IMR-90 (cell line): Measurements from ENCODE around the gene BRCA2. TPM values are rescaled to one million over a fixed set of nuclear protein-coding genes. Genes with fewer than 3 reads are reported as not detected.

Experiments used
- ATAC-seq: fragments of 200-7000 bp; cut with Tn5 transposase; 2 replicates; pipeline ENCODE4 v1.9.1; 2020; ENCODE audit warnings: low read depth, mild to moderate bottlenecking, moderate library complexity
- BruUV-seq: library from RNA; stranded (reverse); fragments of 400-500 nt; replicated peaks from 2 replicates; lab custom pipeline; 2021; lab: Mats Ljungman, UMichigan
- CTCF ChIA-PET: fragments of 300-600 bp; formaldehyde crosslinking; extraction: SDS; loops from one replicate; lab custom pipeline; 2021; ENCODE audit warnings: antibody characterized with exemption; lab: Yijun Ruan, JAX
- POLR2A ChIA-PET: fragments of 300-600 bp; sonication (Branson Sonifier 250); formaldehyde crosslinking; loops from one replicate; lab custom pipeline; 2022; ENCODE audit warnings: antibody characterized with exemption; ENCODE audit not compliant: unreplicated experiment; lab: Charles Lee
- DNase-seq: peaks from one replicate; pipeline ENCODE4 v3.0.0; 2013
- H2AFZ ChIP-seq: replicated peaks from 2 replicates; pipeline ENCODE3; 2013; ENCODE audit warnings: low read length, mild to moderate bottlenecking; ENCODE audit not compliant: poor library complexity
- H2AK5ac ChIP-seq: 2 replicates; pipeline ENCODE4 v1.6.1; 2013; ENCODE audit warnings: low read depth, low read length, inconsistent platforms
- H2AK9ac ChIP-seq: replicated peaks from 2 replicates; pipeline ENCODE3; 2013; ENCODE audit warnings: mild to moderate bottlenecking, low read depth, low read length, moderate library complexity; ENCODE audit not compliant: poor library complexity
- H2BK120ac ChIP-seq: 2 replicates; pipeline ENCODE4 v1.6.1; 2013; ENCODE audit warnings: low read depth, low read length, inconsistent platforms
- H2BK15ac ChIP-seq: 3 replicates; pipeline ENCODE4 v1.6.1; 2013; ENCODE audit warnings: low read depth, low read length, inconsistent platforms
- H2BK20ac ChIP-seq: 2 replicates; pipeline ENCODE4 v1.6.1; 2013; ENCODE audit warnings: low read depth, mild to moderate bottlenecking, inconsistent platforms, low read length, moderate library complexity
- H2BK5ac ChIP-seq: 2 replicates; pipeline ENCODE4 v1.6.1; 2013; ENCODE audit warnings: mild to moderate bottlenecking, low read depth, low read length, inconsistent platforms; ENCODE audit not compliant: poor library complexity, severe bottlenecking
- H3K14ac ChIP-seq: replicated peaks from 2 replicates; pipeline ENCODE4 v1.6.1; 2013; ENCODE audit warnings: low read depth, low read length, inconsistent platforms
- H3K18ac ChIP-seq: 2 replicates; pipeline ENCODE4 v1.6.1; 2013; ENCODE audit warnings: low read depth, low read length, control low read depth
- H3K23ac ChIP-seq: 2 replicates; pipeline ENCODE4 v1.6.1; 2013; ENCODE audit warnings: low read depth, low read length, inconsistent platforms
- H3K27ac ChIP-seq: 2 replicates; pipeline ENCODE4 v1.5.1; 2013; ENCODE audit warnings: mild to moderate bottlenecking, control low read depth, low read length; ENCODE audit not compliant: insufficient read depth
- H3K27me3 ChIP-seq: 2 replicates; pipeline ENCODE4 v1.6.1; 2013; ENCODE audit warnings: low read length; ENCODE audit not compliant: control insufficient read depth, insufficient read depth
- H3K36me3 ChIP-seq: 2 replicates; pipeline ENCODE4 v1.6.1; 2013; ENCODE audit warnings: low read length, mixed read lengths; ENCODE audit not compliant: control insufficient read depth, insufficient read depth
- H3K4ac ChIP-seq: 2 replicates; pipeline ENCODE4 v1.6.1; 2013; ENCODE audit warnings: low read depth, low read length, inconsistent platforms
- H3K4me1 ChIP-seq: 2 replicates; pipeline ENCODE4 v1.6.1; 2013; ENCODE audit warnings: low read length, mixed read lengths; ENCODE audit not compliant: control insufficient read depth, insufficient read depth
- H3K4me2 ChIP-seq: 2 replicates; pipeline ENCODE4 v1.6.1; 2013; ENCODE audit warnings: low read depth, mild to moderate bottlenecking, control low read depth, low read length, moderate library complexity
- H3K4me3 ChIP-seq: 2 replicates; pipeline ENCODE4 v1.5.1; 2013; ENCODE audit warnings: low read depth, mild to moderate bottlenecking, control low read depth, low read length, moderate library complexity; ENCODE audit not compliant: insufficient read depth
- H3K56ac ChIP-seq: 2 replicates; pipeline ENCODE4 v1.6.1; 2013; ENCODE audit warnings: low read length, inconsistent platforms; ENCODE audit not compliant: insufficient read depth; ENCODE audit errors: extremely low read depth
- H3K79me1 ChIP-seq, 2 experiments: 2 replicates each; pipeline ENCODE4 v1.6.1; 2013; ENCODE audit warnings: low read length in 2 of 2, inconsistent platforms in 1 of 2, low read depth in 1 of 2
- H3K9ac ChIP-seq: 2 replicates; pipeline ENCODE4 v1.6.1; 2013; ENCODE audit warnings: low read depth, low read length, control low read depth
- H3K9me1 ChIP-seq: 2 replicates; pipeline ENCODE4 v1.6.1; 2013; ENCODE audit warnings: low read length, inconsistent platforms; ENCODE audit not compliant: insufficient read depth
- H3K9me3 ChIP-seq: 2 replicates; pipeline ENCODE4 v1.6.1; 2013; ENCODE audit warnings: low read length; ENCODE audit not compliant: control insufficient read depth, insufficient read depth
- H4K20me1 ChIP-seq: 2 replicates; pipeline ENCODE4 v1.6.1; 2013; ENCODE audit warnings: low read length, inconsistent platforms; ENCODE audit not compliant: insufficient read depth
- H4K5ac ChIP-seq: 2 replicates; pipeline ENCODE4 v1.6.1; 2013; ENCODE audit warnings: mild to moderate bottlenecking, low read depth, low read length, control low read depth
- H4K8ac ChIP-seq, 2 experiments: 2 replicates each; pipeline ENCODE4 v1.6.1; 2013; ENCODE audit warnings: low read depth in 2 of 2, low read length in 2 of 2, control low read depth in 1 of 2, inconsistent platforms in 1 of 2
- H4K91ac ChIP-seq: 2 replicates; pipeline ENCODE4 v1.6.1; 2013; ENCODE audit warnings: low read depth, low read length, inconsistent platforms; ENCODE audit not compliant: insufficient read depth
- BHLHE40 ChIP-seq: fragments of 150-350 bp; IDR thresholded peaks from 2 replicates; pipeline ENCODE4 v1.6.1; 2016; ENCODE audit warnings: mild to moderate bottlenecking, low read depth, low read length
- CTCF ChIP-seq: conservative IDR thresholded peaks from 2 replicates; pipeline ENCODE4 v1.5.1; 2012; ENCODE audit warnings: mild to moderate bottlenecking, low read depth, low read length, improper control_type of control experiment
- ELK1 ChIP-seq: fragments of 150-350 bp; IDR thresholded peaks from 2 replicates; pipeline ENCODE4 v1.6.1; 2016; ENCODE audit warnings: low read depth, mild to moderate bottlenecking, low read length, moderate library complexity, borderline replicate concordance
- FOS ChIP-seq: fragments of 150-350 bp; IDR thresholded peaks from 2 replicates; pipeline ENCODE4 v1.6.1; 2016; ENCODE audit warnings: low read depth, low read length
- NFE2L2 ChIP-seq: fragments of 150-350 bp; IDR thresholded peaks from 2 replicates; pipeline ENCODE4 v1.6.1; 2016; ENCODE audit warnings: low read depth, mild to moderate bottlenecking, low read length
- POLR2A ChIP-seq: IDR thresholded peaks from 2 replicates; pipeline ENCODE4 v1.6.1; 2012; ENCODE audit warnings: mild to moderate bottlenecking, low read depth, low read length
- SMC3 ChIP-seq: fragments of 150-350 bp; IDR thresholded peaks from 2 replicates; pipeline ENCODE4 v1.6.1; 2016; ENCODE audit warnings: low read depth, mild to moderate bottlenecking, antibody characterized with exemption, low read length, moderate library complexity
- dilution Hi-C: fragments of 300-500 bp; cut with HindIII; formaldehyde crosslinking; loops from one replicate; pipeline ENCODE4 v1.14.3; 2018; ENCODE audit warnings: low sequenced_read_pairs; ENCODE audit not compliant: unreplicated experiment
- in situ Hi-C: fragments of 300-500 bp; cut with MboI; formaldehyde crosslinking; loops from 3 replicates; pipeline ENCODE4 v1.14.3; 2019; ENCODE audit warnings: low sequenced_read_pairs, inconsistent platforms, mixed read lengths
- intact Hi-C: fragments of 100-400 bp; cut with micrococcal nuclease; formaldehyde crosslinking; loops from 2 replicates; pipeline ENCODE4 v1.10.0; 2022
- polyA plus RNA-seq, 3 experiments: library from polyadenylated mRNA; depleted of rRNA; stranded (reverse); fragments of >200 nt; gene quantifications; 2 replicates each; pipeline ENCODE4 v1.2.3, GENCODE V29; 2012; ENCODE audit warnings: low replicate concordance in 1 of 3
- total RNA-seq: library from RNA; depleted of rRNA; stranded (reverse); fragments of >200 nt; gene quantifications from 2 replicates; pipeline ENCODE4 v1.2.3, GENCODE V29; 2012

BRCA2 gene
- total and polyA plus RNA-seq, 2 of the 4 experiments (the other 2 are of a cell fraction) = 2.0 to 9.7 TPM

GRCh38 chr13:32323912-32324311, 8.6 kb downstream of the BRCA2 start:
- Histone ChIP-seq H3K27me3 (no peaks in the 10 kb centered on the region), H3K36me3 (no peaks in the 10 kb centered on the region), H3K14ac (peak overlapping the region; percentile 55; the same call in 1 of the 2 replicates), H4K20me1 (no peaks in the 10 kb centered on the region), H3K9me3 (no peaks in the 10 kb centered on the region), H3K56ac (no peak overlapping the region), H3K4me2 (peak overlapping the region; percentile 56; the same call in 1 of the 2 replicates), H2AK5ac (no peak overlapping the region), H2AFZ (no peak overlapping the region), H3K18ac (no peak overlapping the region), H4K91ac (peak overlapping the region; percentile 39; the same call in 1 of the 2 replicates), H3K27ac (no peak overlapping the region), H2AK9ac (no peak overlapping the region), H2BK20ac (peak overlapping the region; percentile 85), H2BK120ac (peak overlapping the region; percentile 78; the same call in 1 of the 2 replicates), H3K4ac (0 out of 2 replicates have a peak overlapping the region, but pooled peaks have one; percentile 34), H3K23ac (no peak overlapping the region), H3K9me1 (no peaks in the 10 kb centered on the region; the same call in 1 of the 2 replicates), H3K79me1 (peaks cover 3 to 7% of the 10 kb centered on the region in 2 experiments; a peak in 3 of 4 replicates), H4K5ac (no peak overlapping the region), H3K9ac (no peak overlapping the region), H3K4me3 (no peak overlapping the region), H4K8ac (peak overlapping the region in 1 of 2 experiments; percentile 63; a peak in 1 of 4 replicates), H2BK5ac (peak overlapping the region; percentile 76), H3K4me1 (no peaks in the 10 kb centered on the region), H2BK15ac (no peak overlapping the region)
- peak; percentile 78 for DNase-seq
- in situ Hi-C loops = no loop called here
- intact Hi-C loops = no loop called here
- no TSS peak for BruUV-seq
- dilution Hi-C loops = no loop called here
- ChIA-PET CTCF (interaction anchor here (1.0 kb wide), 2 partner anchors 160 to 285 kb away, joined by 3 to 4 read pairs; no protein-coding TSS in a partner anchor), POLR2A (interaction anchor here (0.6 kb wide), 1 partner anchor 395 kb away, joined by 4 read pairs; no protein-coding TSS in a partner anchor)
- no peak for TF ChIP-seq NFE2L2
- TF ChIP-seq CTCF = no peak
- TF ChIP-seq SMC3 = no peak
- TF ChIP-seq POLR2A = no peak
- no peak for TF ChIP-seq BHLHE40
- TF ChIP-seq FOS = peak; percentile 55; the same call in 1 of the 2 replicates
- no peak for TF ChIP-seq ELK1
- peak; percentile 93 for ATAC-seq
